HG03196 (cell line): ENCODE results near the gene BCAP31.

ENCODE experiments used
- ATAC-seq: cut with Tn5 transposase; IDR thresholded peaks from one replicate; pipeline ENCODE4 v1.9.1; 2021; ENCODE audit not compliant: unreplicated experiment

Gene BCAP31

DNA sequence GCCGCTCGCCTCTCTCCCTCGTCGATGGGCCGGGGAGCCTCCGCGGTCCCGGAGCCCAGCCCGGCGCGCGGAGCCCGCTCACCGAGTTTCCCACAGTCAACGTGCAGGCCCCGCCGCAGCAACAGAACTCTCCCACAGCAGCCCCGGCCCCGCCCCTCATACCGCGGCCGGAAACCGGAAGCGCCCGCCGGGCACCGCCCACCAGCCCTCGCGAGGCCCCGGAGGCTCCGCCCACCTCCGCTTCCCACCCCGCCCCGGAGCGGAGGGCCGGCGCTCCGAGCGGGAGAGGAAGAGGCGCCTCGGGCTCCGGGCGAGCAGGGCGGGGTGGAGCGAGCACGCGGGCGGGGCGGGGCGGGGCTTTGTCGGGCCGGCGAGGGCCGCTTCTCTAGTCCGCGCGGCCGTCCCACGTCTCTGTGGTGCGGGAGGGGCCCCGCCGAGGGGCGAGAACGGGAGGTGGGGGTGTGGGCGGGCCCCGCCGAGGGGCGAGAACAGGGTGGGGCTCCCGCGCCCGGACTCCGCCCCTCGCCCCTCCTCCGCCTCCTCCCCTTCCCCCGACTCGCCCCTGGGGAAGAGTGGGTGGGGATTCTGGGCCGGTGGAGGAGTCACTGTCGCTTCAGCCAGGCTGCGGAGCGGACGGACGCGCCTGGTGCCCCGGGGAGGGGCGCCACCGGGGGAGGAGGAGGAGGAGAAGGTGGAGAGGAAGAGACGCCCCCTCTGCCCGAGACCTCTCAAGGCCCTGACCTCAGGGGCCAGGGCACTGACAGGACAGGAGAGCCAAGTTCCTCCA is at the start of gene BCAP31, which contains the start of gene ABCD1:
Gene BCAP31 (minus strand): TSS at position 136 of the 787 bp plus-strand sequence. CDS start 1,143 bp downstream, outside the sequence.
Gene ABCD1 (plus strand): TSS at position 605 of the 787 bp plus-strand sequence. CDS start 411 bp downstream, outside the sequence.
- peak; percentile 44 for ATAC-seq

DNA sequence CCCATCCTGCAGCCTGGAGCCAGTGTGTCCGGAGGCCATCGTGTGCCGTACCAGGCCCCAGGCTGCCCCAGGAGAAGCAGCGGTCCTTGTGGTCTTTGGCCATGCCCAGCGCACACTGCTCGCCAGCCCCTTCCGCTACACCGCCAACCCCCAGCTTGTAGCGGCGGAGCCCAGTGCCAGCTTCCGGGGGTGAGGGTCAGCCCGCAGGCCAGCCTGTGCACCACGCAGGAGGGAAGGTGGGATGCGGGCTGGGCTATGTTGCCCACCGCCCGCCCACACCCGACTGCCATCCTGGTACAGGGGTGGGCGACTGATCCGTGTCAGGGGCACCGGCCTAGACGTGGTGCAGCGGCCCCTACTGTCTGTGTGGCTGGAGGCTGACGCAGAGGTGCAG is 49.0 kb upstream of the BCAP31 start:
- no peak for ATAC-seq

DNA sequence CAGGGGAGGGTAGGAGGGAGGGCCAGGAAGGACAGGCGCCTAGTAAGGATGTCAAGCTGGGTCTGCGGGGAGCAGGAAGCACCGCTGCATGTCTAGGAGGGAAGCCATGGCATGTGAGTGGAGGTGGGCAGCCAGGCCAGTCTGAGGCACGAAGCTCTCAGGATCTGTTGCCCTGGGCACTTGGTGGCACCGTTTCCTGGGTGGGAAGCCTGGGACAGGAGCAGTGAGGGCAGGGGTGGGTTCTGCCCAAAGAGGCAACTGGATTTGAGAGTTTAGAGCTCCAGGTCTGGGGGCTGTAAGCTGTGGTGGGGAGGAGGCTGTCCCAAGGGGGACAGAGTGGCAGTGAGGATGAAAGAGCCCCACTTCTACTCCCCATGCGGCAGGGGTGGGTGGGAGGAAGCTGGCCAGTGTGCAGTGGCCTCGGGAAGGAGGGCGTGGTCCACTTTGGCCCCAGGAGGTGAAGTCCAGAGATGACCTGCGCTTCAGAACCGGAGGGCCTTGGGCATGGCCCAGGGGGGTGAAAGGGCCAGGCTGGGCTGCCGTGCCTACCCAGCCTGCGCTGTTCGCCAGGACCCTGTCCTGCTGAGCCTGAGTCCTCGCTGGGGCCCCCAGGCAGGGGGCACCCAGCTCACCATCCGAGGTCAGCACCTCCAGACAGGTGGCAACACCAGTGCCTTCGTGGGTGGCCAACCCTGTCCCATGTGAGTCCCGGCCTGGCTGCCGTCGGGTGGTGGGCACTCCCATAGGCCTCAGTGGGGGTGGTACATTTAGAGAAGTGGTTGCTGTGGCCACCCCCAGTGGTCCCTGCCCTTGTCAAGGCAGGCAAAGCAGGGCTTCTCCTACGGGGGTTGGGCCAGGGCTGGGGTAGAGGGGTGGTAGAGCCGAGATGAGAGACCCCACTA is 48.4 kb upstream of the BCAP31 start:
- ATAC-seq, result no peak

DNA sequence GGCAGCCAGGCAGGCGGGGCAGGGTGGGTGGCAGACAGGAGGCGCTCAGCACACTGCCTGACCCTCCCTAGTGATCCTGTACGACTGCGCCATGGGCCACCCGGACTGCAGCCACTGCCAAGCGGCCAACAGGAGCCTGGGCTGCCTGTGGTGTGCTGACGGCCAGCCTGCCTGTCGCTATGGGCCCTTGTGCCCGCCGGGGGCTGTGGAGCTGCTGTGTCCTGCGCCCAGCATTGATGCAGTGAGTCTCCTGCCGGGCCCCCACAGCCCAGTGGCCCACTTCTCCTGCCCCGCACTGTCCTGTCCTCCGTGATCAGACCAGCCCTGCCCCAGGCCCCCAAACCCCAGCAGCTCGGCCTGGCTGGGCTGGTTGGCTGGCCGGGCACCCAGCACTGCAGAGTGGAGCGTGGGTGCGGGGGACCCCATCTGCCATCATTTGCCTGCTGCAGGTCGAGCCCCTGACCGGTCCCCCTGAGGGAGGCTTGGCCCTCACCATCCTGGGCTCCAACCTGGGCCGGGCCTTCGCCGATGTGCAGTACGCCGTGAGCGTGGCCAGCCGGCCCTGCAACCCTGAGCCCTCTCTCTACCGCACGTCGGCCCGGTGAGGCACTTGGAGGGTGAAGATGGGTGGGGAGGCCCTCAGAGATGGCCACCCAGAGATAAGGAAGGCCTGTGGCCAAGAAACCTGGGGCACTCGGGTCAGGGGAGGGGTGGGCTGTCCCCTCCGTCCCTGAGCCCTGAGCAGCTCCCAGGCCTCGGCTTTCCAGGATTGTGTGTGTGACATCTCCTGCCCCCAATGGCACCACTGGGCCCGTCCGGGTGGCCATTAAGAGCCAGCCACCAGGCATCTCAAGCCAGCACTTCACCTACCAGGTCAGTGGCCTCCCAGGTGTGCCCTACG is 47.5 kb upstream of the BCAP31 start:
- ATAC-seq, result no peak

DNA sequence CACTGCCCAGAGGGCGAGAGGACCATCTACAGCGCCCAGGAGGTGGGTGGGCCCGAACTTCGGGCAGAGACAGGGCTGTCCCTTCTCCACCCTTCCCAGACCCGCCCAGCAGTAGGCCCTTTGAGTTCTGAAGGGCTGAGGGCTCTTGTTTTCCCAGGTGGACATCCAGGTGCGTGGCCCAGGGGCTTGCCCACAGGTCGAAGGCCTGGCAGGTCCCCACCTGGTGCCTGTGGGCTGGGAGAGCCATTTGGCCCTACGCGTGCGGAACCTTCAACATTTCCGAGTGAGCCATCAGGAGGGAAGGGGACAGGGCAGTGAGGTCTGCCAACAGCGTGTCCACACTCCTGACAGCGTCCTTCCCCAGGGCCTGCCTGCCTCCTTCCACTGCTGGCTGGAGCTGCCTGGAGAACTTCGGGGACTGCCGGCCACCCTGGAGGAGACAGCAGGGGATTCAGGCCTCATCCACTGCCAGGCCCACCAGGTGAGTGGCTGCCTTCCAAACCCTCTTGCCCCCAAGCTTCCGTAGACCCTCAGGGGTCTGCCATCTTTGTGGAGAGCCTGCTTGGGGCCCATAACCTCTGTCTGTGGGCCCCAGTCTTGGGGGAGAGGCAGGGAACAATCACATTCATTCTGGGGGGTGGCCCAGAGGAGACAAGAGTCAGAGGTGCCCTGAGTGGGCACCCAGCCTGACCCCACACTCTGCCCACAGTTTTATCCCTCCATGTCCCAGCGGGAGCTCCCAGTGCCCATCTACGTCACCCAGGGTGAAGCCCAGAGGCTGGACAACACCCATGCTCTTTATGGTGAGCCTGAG is 46.6 kb upstream of the BCAP31 start:
- ATAC-seq, result no peak

DNA sequence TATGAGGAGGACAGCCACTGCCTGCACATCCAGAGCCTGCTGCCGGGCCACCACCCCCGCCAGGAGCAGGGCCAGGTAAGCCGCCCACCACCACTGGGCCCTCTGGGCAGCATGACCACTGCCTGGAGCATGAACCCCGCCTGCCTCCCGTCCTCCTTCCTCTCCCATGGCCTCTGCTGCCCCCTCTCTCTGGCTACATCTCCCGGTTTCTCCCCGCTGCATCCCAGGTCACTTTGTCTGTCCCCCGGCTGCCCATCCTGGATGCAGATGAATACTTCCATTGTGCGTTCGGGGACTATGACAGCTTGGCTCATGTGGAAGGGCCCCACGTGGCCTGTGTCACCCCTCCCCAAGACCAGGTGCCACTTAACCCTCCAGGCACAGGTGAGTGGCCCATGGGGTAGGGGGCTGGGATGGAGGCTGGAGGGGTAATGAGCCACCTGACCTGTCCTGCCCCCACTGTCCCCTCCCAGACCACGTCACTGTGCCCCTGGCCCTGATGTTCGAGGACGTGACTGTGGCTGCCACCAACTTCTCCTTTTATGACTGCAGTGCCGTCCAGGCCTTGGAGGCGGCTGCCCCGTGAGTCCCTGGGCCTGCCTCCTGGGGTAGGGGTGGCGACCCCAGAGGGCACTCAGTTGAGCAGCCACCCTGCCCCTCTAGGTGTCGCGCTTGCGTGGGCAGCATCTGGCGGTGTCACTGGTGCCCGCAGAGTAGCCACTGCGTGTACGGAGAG is 45.8 kb upstream of the BCAP31 start:
- no peak for ATAC-seq

DNA sequence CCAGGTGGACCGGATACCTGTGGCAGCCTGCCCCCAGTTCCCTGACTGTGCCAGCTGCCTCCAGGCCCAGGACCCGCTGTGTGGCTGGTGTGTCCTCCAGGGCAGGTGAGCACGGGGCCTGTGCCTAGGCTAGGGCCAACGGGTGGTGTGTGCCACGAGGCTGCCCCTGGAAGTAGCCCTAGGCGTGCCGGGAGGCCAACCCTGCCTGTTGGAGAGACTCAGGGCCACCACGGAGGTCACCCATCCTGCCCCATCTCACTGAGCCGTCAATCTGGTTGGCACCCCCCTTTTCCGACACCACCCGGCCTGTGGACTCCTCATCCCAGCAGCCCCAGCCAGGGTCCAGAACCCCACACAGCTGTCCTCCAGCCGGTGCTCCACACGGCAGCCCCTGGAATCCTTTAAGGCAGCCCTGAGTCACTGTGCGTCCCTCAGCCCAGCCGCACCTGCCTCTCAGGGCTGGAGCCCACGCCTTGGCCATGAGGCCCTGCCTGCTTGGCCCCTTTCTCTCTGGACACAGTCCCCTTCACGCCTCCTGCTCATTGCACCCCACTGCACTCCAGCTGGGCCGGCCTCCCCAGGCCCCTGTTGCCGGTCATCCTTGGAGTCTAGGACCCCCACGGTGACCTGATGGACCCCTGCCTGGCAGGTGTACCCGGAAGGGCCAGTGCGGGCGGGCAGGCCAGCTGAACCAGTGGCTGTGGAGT is 45.1 kb upstream of the BCAP31 start:
- ATAC-seq, result no peak

DNA sequence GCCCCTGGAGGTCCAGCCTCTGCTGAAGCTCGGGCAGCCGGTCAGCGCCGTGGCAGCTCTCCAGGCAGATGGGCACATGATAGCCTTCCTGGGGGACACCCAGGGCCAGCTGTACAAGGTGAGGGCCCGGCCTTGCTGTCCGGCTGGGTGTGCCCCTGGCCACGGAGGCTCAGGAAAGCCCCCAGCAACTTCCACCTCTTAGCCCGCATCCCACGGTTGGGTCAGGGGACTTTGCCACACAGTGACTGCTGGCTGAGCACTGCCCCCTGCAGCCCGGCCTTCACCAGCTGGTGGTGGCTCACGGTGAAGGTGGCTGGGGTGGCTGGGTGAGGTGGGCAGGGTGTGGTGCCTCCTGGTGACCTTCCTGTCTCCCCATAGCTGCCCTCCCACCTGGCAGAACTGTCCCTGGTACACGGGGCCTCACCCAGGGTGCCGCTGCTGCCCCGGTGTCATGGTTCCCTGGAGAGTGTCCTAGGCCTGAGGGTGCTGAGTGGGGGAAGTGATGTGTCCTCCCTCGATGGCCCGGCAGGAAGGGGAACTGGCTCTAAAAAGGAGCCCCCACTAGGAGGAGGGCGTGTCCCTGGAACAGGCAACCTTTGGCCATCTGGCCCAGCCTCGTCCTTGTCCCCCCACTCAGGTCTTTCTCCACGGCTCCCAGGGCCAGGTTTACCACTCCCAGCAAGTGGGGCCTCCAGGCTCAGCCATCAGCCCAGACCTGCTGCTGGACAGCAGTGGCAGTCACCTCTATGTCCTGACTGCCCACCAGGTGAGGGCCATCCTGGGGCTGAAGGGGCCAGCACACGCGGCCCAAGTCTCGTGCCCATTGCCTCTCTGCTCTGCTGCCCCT is 44.3 kb upstream of the BCAP31 start:
- no peak for ATAC-seq

DNA sequence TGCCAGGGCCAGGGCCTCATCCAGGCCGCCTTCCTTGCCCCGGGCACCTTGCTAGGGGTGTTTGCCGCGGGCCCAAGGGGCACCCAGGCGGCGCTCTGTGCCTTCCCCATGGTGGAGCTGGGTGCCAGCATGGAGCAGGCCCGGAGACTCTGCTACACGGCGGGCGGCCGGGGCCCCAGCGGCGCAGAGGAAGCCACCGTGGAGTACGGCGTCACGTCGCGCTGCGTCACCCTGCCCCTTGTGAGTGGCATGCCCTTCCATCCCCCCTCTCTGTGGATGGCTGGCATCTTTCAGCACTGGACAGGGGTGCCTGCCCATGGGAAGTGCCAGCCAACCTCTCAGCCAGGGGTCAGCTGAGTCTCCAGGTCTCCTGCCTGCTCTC is 43.5 kb upstream of the BCAP31 start:
- no peak for ATAC-seq

DNA sequence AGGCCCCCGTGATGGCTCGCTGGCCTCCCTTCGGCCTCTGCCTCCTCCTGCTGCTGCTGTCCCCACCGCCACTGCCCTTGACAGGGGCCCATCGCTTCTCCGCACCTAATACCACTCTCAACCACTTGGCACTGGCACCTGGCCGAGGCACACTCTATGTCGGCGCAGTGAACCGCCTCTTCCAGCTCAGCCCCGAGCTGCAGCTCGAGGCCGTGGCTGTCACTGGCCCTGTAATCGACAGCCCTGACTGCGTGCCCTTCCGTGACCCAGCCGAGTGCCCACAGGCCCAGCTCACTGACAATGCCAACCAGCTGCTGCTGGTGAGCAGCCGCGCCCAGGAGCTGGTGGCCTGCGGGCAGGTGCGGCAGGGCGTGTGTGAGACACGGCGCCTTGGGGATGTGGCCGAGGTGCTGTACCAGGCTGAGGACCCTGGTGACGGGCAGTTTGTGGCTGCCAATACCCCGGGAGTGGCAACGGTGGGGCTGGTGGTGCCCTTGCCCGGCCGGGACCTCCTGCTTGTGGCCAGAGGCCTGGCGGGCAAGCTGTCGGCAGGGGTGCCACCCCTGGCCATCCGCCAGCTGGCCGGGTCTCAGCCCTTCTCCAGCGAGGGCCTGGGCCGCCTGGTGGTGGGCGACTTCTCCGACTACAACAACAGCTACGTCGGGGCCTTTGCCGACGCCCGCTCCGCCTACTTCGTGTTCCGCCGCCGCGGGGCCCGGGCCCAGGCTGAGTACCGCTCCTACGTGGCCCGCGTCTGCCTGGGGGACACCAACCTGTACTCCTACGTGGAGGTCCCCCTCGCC is 42.9 kb upstream of the BCAP31 start:
- ATAC-seq, result no peak

DNA sequence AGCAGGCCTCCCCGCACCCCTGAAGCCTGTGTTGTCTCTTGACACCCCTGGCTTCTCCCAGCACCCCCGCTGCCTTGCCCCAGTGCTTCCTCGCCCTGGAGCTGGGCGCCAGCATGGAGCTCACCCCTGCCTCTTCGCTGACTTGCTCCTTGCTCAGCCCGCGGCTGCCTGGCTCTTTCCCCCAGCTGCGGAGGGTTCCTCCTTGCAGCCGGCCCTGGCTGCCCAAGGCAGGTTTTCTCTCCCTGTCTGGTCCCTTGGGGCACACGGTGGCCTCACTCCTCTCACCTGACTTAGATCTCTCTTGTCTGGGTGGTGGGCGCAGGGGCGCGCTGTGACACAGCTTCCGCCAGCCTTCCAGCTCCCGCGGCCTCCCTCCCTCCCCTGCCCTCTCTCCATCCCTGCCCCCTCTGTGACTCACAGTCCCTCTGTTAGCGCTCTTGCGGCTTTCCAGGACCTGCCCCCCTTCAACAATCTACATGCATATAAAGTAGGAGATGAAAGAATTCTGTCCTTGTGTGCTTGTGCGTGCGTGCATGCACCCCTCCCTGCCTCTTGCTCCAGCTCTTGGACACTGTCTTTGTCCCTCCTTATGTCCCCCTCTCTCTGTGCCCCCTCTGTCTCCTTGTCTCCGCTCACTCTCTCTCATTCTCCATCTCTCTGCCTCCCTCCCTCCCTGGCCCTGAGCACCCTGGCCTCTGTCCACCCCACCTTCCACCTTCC is 42.1 kb upstream of the BCAP31 start:
- ATAC-seq, result no peak

DNA sequence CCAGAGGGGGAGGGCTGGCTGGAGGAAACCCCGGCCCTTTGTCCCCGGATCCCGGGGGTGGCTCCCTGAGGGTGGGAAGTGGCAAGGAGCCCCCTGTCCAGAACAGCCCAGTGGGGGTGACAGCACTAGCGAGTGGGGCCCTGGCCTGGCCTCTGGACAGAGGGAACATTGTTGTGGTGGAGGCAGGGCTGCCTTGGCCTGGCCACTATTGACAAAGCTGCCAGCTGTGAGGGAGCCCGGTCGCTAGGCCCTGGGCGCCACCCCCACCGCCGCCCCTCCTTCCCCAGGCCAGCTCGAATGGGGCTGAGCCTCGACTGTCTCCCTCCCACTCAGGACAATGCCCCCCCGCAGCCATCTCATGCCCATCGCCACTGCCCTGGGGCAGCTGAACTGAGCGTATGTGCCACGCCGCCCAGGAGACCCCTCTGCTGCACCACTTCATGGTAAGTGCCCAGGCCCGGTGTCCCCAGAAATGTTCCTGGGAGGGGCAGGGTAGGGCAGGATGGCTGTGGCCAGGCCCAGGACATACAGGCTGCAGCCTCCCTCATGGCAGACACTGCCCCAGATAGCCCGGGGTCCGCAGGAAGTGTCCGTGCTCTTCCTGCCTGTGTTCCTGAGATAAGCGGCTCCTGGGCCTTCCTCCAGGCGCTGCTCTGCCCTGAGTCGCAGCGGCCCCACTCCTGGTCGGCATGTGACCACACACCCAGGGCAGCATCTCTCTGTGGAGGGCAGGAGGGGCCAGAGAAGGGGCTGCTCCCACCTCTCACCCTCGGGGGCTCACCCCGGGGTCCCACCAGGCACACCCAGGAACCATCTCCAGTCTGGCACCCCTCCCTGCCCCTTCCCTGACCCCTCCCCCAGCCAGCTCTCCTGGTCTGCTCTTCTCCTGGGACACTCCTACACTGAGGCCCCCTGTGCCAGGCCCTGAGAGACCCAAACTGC is 41.2 kb upstream of the BCAP31 start:
- no peak for ATAC-seq

DNA sequence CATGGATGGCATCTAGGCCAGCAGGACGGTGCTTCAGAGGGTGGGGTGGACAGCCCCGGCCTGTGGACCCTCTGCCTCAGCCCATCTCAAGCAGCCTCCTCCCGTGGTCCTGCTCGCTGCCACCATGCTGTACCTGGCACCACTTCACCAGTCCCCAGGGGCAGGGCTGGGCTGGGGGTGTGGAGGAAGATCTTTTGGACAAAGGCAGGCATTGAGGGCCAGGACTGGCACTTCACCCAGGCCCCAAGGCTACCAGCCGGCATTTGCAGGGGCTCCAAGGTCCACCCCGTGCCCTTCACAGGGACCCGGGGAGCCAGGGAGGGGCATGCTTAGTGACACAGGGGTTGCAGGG is 40.6 kb upstream of the BCAP31 start:
- ATAC-seq, result no peak

DNA sequence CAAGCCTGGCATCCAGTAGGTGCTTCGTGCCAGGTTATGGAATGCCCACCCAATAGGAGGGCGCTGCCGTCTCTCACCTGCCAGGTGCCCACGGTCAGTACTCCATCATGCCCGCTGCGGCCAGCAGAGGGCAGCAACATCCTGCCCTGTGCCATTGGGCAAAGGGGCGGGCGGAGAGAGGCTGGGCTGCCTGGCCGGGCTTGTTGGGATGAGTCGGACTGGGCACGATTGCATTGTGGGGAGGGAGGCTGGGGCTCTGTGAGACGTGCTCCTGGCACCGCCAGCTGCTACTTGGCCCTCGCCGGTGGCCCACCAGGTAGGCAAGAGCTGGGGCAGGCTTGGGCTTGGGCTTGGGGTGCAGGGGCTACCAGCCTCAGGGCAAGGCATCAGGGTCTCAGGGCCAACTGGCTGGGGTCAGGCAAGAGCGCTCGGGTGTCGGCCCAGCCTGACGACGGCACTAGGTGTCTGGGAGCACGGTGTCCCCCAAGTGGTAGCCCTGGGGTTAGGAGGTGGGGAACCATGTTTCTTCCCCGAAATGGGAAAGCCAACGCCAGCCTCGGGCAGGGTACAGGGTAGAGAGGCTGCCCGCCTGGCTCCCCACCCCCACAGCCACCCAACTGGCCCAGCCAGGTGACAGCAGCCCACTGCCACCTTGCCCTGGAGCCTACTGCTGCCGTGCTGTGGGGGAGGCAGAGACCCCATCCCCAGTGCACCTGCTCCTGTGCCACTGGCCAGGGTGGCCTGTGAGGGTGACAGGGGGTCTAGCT is 40.0 kb upstream of the BCAP31 start, which contains the start of gene PLXNB3:
Gene PLXNB3 (plus strand): TSS at position 261 of the 767 bp plus-strand sequence. CDS start 1,287 bp downstream, outside the sequence.
- ATAC-seq, result no peak
